ENCODE measurements around the gene ZBTB20.

ZBTB20 gene

DNA sequence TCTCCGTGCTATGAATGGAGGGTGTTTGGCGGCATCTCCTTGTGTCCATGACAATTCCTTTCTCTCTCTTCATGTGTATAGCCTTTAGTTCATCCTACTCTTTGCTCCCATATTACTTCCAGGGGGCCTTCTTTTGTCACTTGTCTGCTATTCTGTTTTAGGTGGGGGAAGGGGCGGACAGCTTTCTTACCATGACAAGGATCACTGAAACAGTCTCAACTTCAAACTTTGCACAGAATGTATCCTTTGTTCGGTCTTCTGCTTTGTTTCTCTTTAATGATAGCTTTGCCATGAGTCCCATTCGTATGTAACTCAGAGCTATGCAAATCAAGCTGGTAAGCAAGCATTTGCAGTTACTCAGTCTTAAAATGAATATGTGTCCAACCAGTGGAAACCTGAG lies 559.1 kb downstream of the ZBTB20 start:
- Mint-ChIP-seq H3K36me3 (peaks cover 12% of the 10 kb centered on the region), H3K4me3 (no peak overlapping the region), H3K9me3 (no peaks in the 10 kb centered on the region), H3K4me1 (peaks cover 7% of the 10 kb centered on the region), H3K27ac (no peak overlapping the region), H3K27me3 (no peaks in the 10 kb centered on the region)

DNA sequence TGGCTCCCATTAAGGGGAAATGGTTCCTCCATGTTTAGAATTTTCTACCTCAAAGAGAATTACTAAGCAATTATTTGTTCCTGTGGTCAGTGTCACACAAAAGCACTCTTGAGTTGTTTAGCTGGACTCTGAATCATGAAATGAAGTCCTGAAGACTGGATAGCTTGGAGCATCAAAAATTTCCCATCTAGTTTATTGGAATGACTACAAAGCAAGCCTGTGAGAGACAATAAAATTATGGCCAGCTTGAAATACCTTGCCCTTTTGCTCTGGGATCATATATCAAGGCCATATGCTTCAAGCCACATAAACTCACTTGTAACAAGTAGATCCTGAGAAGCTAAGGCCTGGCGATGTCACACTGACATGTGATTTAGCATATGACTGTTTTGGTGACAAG lies 561.0 kb downstream of the ZBTB20 start:
- no peak overlapping the region for H3K4me3 Mint-ChIP-seq
- no peak overlapping the region for H3K27ac Mint-ChIP-seq
- H3K4me1 Mint-ChIP-seq: peaks cover 12% of the 10 kb centered on the region
- H3K27me3 Mint-ChIP-seq: no peaks in the 10 kb centered on the region
- H3K36me3 Mint-ChIP-seq: peaks cover 16% of the 10 kb centered on the region
- H3K9me3 Mint-ChIP-seq: no peaks in the 10 kb centered on the region

DNA sequence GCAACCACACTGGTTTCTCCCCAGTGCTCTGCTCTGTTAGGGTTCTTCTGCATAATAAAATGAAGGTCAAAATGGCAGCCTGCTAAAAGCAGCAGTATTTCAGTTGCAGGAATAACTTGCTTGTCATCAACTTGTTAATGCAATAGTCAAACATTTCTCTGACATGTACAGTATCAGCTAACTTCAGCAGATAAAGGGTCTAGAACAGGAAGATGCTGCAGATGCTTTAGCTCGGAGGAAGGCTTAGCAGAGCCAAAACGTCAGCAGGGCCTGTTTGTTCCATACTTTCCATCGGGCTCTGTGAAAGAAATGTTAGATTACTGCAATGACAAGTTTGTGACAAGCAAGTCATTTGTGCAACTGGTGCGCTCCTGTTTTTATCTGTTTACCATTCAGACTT lies 561.4 kb downstream of the ZBTB20 start:
- Mint-ChIP-seq H3K27ac (no peak overlapping the region), H3K27me3 (no peaks in the 10 kb centered on the region), H3K36me3 (peaks cover 16% of the 10 kb centered on the region), H3K4me3 (no peak overlapping the region), H3K9me3 (no peaks in the 10 kb centered on the region), H3K4me1 (peaks cover 9% of the 10 kb centered on the region)

DNA sequence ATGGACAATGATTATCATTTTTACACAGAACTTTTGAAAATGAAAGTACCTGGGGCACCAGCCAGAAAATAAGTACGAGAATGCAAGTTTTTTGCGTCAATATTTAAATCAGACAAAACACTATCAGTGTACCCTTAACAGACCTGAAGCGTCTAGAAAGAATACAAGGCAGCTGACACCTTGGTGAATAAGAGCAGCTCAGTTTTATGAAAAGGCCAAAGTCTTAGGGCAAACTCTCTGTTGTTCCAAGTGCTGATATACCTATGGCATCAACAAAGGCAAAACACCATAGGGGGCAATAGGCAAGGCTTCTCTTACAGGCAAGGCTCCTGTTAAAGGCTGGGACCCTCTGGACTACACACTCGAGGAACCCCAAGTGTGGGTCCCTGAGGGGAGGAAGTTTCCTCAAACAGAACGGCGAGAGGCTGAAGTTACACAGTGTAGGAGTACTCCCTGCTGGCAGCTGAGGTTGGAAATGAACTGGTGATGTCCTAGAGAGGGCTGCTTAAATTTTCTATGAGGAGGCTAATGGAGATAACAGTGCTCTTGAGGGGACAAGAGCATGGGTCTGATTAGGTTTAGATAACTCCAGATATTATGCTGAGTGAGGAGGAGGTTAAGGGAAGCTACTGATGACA lies 562.2 kb downstream of the ZBTB20 start:
- H3K9me3 Mint-ChIP-seq: no peaks in the 10 kb centered on the region
- H3K27ac Mint-ChIP-seq: no peak overlapping the region
- no peaks in the 10 kb centered on the region for H3K27me3 Mint-ChIP-seq
- H3K36me3 Mint-ChIP-seq: peaks cover 14% of the 10 kb centered on the region
- peaks cover 9% of the 10 kb centered on the region for H3K4me1 Mint-ChIP-seq
- no peak overlapping the region for H3K4me3 Mint-ChIP-seq

DNA sequence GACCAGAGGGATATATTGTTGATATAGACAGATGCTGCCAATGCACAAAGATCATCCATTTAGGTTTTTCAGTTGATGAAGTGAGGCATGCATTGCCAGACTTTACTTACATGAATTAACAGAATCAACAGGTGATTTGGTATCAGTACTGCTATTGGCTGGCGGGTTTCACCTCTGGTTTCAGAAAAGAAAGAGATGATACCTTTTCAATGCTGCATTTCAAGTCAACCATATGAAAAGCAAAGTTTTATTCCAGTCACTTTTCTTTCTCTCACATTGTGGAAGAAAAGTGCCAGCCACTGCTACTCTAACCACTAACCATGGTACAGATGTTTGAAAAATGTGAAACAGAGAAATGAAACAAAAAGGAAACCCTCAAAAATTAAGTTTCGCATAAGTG lies 564.2 kb downstream of the ZBTB20 start:
- H3K4me1 Mint-ChIP-seq: peaks cover 7% of the 10 kb centered on the region
- no peak overlapping the region for H3K27ac Mint-ChIP-seq
- H3K9me3 Mint-ChIP-seq: no peaks in the 10 kb centered on the region
- peaks cover 7% of the 10 kb centered on the region for H3K36me3 Mint-ChIP-seq
- no peaks in the 10 kb centered on the region for H3K27me3 Mint-ChIP-seq
- H3K4me3 Mint-ChIP-seq: no peak overlapping the region

DNA sequence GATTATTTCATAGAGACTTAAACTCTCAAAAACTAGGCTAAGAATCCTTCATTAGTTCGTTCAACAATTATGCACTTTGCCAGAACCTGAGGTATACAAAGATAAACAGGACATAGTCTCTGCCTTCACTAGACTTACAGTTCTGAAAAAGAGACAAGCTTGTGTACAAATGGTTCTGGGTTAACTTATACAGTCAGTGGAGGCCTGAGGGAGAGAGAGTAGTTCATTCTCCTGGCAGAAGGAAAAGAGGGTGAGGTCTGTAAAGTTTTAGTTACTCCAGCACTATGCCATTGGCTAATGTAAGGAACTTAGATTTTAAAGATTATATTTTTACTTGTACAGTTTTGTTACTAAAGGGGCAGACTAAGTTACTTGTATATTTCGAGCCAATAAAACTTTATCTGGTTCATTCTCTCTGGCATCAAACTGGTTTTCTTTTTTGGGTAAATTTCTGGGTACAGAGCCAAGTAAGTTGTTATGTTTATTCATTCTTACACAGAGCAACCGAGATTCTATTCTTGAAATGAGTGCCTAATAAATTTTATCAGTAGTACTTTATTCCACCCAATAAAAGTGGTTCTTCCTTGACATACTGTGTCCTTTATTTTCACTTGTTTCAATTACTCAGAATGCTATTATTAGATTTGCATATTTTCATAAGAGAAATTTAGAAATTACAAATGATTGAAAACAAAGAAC lies 574.6 kb downstream of the ZBTB20 start:
- H3K4me1 Mint-ChIP-seq: peaks cover 1% of the 10 kb centered on the region
- no peak overlapping the region for H3K27ac Mint-ChIP-seq
- peaks cover 13% of the 10 kb centered on the region for H3K36me3 Mint-ChIP-seq
- H3K27me3 Mint-ChIP-seq: no peaks in the 10 kb centered on the region
- H3K4me3 Mint-ChIP-seq: no peak overlapping the region
- H3K9me3 Mint-ChIP-seq: no peaks in the 10 kb centered on the region

DNA sequence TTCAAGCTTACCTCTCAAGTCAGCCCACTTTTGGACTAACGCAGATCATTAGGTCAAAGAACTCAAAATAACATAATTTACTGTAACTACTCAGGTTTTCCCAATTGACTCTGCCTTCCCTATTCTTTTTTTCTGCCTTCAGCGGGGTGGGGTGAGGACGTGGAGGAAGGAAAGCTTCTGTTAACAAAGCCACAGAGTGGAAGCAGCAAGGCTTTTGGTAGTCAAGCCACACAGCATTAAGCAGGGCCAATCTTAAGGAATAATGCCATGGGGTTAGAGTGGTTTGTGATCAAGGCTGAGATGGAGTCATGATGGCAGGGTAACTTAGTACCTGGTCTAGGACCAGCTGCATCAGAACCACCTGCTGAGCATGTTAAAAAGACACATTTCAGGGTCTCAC lies 575.7 kb downstream of the ZBTB20 start:
- no peak overlapping the region for H3K4me3 Mint-ChIP-seq
- no peak overlapping the region for H3K27ac Mint-ChIP-seq
- H3K4me1 Mint-ChIP-seq: peaks cover 7% of the 10 kb centered on the region
- peaks cover 11% of the 10 kb centered on the region for H3K36me3 Mint-ChIP-seq
- no peaks in the 10 kb centered on the region for H3K27me3 Mint-ChIP-seq
- no peaks in the 10 kb centered on the region for H3K9me3 Mint-ChIP-seq

DNA sequence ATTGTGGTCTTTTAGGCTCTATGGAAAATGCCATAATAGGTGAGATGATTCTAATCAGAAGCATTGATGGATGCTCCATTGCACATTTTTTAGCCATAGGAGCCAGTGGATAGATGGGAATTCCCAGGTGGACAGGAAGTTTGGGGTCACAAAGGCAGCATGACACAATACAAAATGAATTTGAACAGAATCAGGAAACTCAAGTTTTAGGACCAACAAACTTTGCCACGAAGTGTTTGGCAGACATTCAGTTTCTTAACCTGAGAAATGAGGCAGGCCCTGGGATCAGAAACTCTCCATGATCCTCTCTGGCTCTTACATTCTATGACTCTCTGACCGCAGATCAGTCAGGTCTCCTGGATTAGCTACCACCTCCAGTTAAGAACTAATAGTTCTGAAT lies 577.9 kb downstream of the ZBTB20 start:
- Mint-ChIP-seq H3K4me1 (peaks cover 7% of the 10 kb centered on the region), H3K36me3 (peaks cover 26% of the 10 kb centered on the region), H3K4me3 (no peak overlapping the region), H3K27me3 (no peaks in the 10 kb centered on the region), H3K9me3 (peaks cover 5% of the 10 kb centered on the region), H3K27ac (no peak overlapping the region)

DNA sequence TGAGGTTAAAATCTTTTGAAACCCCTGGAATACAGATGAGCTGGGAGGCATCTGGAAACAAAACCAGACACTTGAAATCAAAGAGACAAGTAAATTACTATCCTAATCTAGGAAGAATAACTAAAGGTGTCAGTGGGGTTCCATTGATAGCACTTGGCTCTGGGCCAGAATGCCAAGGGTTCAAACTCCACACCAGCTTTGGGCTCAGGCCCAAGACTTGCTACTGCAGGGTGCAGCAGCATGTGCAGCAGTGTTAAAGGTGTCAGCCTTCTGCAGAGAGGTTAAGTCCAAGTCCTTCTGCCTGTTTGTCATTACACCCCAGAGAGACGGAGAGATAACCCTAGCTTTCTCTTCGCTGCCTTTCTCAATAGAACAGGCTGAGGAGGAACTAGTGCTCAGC lies 579.3 kb downstream of the ZBTB20 start:
- H3K36me3 Mint-ChIP-seq: peaks cover 28% of the 10 kb centered on the region
- no peak overlapping the region for H3K4me3 Mint-ChIP-seq
- H3K9me3 Mint-ChIP-seq: peaks cover 5% of the 10 kb centered on the region
- peaks cover 7% of the 10 kb centered on the region for H3K4me1 Mint-ChIP-seq
- H3K27me3 Mint-ChIP-seq: no peaks in the 10 kb centered on the region
- no peak overlapping the region for H3K27ac Mint-ChIP-seq

DNA sequence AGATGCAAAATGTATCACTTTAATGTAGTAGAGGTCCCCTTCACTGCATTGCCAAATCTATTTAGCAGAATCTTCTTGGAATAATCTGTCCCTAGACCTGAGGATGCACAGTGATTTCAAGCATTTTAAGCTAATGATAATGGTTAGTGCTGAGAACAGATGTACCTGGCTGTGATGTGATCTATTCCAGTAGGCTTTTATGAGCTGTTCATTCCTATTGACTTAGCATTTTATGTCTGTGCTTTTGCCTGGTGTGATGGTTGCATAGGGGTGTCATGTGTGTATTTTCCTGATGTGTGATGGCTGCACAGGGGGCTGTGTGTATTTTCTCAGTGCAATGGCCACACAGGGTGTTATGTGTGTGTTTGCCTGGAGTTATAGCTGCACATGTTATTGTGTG lies 580.3 kb downstream of the ZBTB20 start:
- Mint-ChIP-seq H3K27ac (no peak overlapping the region), H3K36me3 (peaks cover 27% of the 10 kb centered on the region), H3K27me3 (no peaks in the 10 kb centered on the region), H3K4me3 (no peak overlapping the region), H3K4me1 (peaks cover 7% of the 10 kb centered on the region), H3K9me3 (peaks cover 5% of the 10 kb centered on the region)

DNA sequence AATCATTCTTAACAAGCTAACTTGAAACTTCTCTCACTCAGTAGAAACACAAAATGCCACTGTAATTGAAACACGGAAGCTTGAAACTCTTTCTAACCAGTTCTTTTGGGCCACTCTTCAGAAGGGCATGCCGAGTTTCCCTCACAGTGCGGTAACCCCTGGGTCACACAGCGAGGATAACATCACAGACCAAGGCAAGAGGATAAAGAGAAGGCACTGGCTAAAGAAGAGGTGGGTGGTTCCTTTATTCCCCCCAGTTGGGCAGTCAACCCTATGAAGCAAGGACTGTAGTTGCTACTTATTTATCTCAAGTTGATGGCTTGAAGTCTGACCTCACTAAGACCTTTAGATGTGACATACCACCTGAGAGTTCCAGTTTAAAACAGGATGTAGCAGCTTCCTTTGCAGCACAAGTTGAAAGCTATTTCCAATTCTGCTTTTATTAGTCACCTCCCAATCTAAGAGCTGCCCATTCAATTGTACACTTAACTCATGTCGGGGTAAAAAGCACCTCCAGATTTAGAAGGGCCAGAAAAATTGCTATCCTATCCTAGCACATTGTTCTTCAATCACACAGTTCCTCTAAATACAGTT lies 580.8 kb downstream of the ZBTB20 start:
- Mint-ChIP-seq H3K4me3 (no peak overlapping the region), H3K27ac (no peak overlapping the region)

DNA sequence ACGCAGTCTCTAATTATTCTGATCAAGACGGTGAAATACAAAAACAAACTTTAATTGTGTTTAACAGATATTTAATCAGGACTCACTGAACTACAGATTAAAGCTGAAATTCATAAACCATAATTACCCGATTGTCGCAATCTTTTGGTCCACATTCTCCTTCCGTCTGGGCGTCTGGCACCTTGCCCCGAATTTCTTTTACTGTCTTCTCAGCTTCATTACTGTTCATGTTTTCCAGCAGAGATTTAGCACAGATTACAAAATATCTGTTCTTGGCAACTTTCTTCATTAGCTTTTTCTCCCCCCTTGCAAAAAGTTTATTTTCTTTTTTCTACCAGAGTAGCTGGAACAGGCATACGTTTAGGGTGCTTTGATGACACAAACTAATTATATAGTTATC lies 581.9 kb downstream of the ZBTB20 start:
- peaks cover 5% of the 10 kb centered on the region for H3K9me3 Mint-ChIP-seq
- no peak overlapping the region for H3K4me3 Mint-ChIP-seq
- peaks cover 27% of the 10 kb centered on the region for H3K36me3 Mint-ChIP-seq
- H3K27ac Mint-ChIP-seq: no peak overlapping the region
- H3K27me3 Mint-ChIP-seq: no peaks in the 10 kb centered on the region
- peaks cover 7% of the 10 kb centered on the region for H3K4me1 Mint-ChIP-seq

More for the DNA sequence above, 580.8 kb downstream of the ZBTB20 start:
- peaks cover 5% of the 10 kb centered on the region for H3K9me3 Mint-ChIP-seq
- H3K27me3 Mint-ChIP-seq: no peaks in the 10 kb centered on the region
- peaks cover 7% of the 10 kb centered on the region for H3K4me1 Mint-ChIP-seq
- peaks cover 27% of the 10 kb centered on the region for H3K36me3 Mint-ChIP-seq

DNA sequence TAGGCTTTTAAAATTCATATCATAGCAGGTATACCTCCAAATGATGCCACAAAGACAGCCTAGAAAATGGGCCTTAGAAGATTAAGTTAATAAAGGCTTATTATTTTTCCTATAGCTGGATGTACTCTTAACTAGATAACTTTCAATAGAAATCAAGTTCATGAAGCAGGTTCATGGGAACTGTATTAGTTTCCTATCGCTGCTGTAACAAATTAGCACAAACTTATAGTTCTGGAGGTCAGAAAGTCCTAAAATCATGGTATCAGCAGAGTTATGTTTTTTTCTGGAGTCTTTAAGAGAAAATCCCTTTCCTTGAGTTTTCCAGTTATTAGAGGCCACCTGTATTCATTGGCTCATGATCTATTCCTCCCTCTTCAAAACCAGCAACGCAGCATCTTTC lies 583.4 kb downstream of the ZBTB20 start:
- H3K4me3 Mint-ChIP-seq: no peak overlapping the region
- no peak overlapping the region for H3K27ac Mint-ChIP-seq
- H3K36me3 Mint-ChIP-seq: peaks cover 29% of the 10 kb centered on the region
- no peaks in the 10 kb centered on the region for H3K27me3 Mint-ChIP-seq
- peaks cover 5% of the 10 kb centered on the region for H3K9me3 Mint-ChIP-seq
- peaks cover 7% of the 10 kb centered on the region for H3K4me1 Mint-ChIP-seq

DNA sequence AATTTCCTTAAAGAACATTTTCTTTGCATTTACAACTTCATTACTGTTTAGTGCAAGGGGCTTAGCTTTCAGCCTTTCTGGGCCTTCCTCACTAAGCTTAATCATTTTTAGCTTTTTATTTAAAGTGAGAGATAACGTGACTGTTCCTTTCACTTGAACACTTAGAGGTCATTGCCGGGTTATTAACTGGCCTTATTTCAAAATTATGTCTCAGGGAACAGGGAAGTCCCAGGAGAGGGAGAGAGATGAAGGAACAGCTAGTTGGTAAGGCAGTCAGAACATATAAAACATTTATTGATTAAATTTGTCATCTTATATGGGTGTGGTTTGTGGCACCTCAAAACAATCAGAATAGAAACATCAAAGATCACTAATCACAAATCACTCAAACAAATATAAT lies 584.5 kb downstream of the ZBTB20 start:
- Mint-ChIP-seq H3K4me3 (no peak overlapping the region), H3K4me1 (peaks cover 6% of the 10 kb centered on the region), H3K27ac (no peak overlapping the region), H3K9me3 (peaks cover 5% of the 10 kb centered on the region), H3K27me3 (no peaks in the 10 kb centered on the region), H3K36me3 (peaks cover 28% of the 10 kb centered on the region)

DNA sequence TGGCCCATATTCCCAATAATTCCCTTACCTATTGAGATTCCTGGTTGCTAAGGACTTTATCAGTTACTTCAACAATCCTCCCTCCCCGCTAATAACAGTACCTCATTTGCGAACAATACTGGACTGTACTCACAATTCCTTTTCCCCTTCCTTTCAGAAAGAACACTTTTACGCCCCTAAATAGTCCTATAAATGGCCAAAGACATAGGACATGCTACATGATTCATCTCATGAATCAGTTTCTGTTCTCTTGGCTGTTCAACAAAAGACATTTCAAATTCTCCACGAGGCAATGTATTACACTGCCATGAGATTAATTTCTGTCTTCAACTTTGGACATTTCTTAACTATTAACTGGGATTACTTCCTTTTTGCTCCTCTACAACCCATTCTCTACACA lies 588.8 kb downstream of the ZBTB20 start:
- H3K27me3 Mint-ChIP-seq: no peaks in the 10 kb centered on the region
- H3K4me1 Mint-ChIP-seq: no peaks in the 10 kb centered on the region
- H3K36me3 Mint-ChIP-seq: peaks cover 15% of the 10 kb centered on the region
- H3K9me3 Mint-ChIP-seq: no peaks in the 10 kb centered on the region
- H3K4me3 Mint-ChIP-seq: no peak overlapping the region
- H3K27ac Mint-ChIP-seq: peak overlapping the region; percentile 9

DNA sequence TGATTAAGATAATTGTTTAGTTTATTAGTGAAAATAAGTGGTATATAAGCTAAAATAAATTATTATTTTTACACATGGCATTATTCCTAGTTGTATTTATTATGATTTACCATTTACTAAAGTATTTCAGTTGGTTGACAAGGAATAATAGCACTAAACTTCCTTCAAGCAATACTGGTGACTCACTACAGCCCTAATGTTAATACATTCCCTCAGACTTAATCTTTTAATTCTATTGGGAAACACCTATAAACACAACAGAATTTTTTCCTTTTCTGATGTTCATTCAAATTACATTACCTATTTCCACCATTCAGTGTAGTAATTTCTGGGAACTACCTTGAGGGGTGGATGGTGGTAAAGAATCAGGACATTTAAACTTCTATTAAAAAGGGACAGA lies 589.3 kb downstream of the ZBTB20 start:
- H3K27ac Mint-ChIP-seq: no peak overlapping the region
- no peaks in the 10 kb centered on the region for H3K4me1 Mint-ChIP-seq
- peaks cover 15% of the 10 kb centered on the region for H3K36me3 Mint-ChIP-seq
- H3K27me3 Mint-ChIP-seq: no peaks in the 10 kb centered on the region
- no peaks in the 10 kb centered on the region for H3K9me3 Mint-ChIP-seq
- H3K4me3 Mint-ChIP-seq: no peak overlapping the region
